Measurements from ENCODE around the gene CTRB1. TPM values are rescaled to one million over a fixed set of nuclear protein-coding genes. Genes with fewer than 3 reads are reported as not detected.

CTRB1 gene
- not detected for total RNA-seq

DNA sequence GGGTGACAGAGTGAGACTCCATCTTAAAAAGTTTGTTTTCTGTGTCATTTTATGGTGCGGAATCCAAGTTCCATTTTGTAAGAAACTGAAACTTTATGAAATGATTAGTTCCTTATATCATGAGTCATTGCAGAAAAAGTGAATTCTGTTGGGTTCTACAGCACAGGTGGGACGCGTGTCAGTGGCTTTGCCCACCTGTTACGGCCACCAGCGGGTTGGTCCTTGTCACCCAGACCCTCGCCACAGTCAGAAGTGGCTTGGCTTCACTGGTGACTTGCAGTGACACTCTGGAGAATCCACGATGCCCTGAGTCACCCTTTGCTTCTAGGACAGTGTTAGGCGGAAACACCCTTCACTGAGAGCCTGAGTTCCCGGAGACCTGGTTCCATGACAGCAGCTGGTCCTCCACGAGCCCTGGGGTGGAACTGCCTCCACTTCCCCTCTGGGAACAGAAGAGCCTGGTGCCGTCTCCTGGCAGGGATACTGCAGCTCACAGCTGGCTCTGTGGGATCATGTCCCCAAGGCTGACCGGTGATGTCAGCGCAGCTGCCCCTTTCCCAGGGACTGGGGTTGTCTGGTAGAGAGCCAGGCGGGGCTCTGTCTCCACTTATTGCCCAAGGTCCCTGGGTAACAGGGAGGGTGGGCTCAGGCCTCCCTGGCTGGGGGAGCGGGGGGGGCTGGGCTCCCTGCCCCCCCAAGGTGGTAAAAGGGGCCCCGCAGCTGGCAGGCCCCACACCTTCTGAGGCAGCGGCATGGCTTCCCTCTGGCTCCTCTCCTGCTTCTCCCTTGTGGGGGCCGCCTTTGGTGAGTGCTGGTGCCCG lies at the start of gene CTRB1:
Gene CTRB1 (plus strand): TSS at position 733 of the 821 bp plus-strand sequence. CDS start 20 bp downstream, at position 753.
- ChIA-PET POLR2A (no interaction called here), CTCF (interaction anchor here (1.0 kb wide), 1 partner anchor 20 kb away, joined by 4 read pairs; no protein-coding TSS in a partner anchor)

DNA sequence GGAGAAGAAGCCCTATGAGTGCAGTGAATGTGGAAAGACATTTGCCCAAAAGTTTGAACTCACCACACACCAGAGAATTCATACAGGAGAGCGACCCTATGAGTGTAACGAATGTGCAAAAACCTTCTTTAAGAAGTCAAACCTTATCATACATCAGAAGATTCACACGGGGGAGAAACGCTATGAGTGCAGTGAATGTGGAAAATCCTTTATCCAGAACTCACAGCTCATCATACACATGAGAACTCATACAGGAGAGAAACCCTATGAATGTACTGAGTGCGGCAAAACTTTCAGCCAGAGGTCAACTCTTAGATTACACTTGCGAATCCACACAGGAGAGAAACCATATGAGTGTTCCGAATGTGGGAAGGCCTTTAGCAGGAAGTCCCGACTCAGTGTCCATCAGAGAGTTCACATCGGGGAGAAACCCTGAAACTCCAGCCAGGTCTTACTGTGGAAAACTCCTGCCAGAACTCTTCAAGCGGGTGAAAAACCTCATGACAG lies 48.8 kb upstream of the CTRB1 start:
- ChIA-PET CTCF (interaction anchor here (0.6 kb wide), 1 partner anchor 22 kb away, joined by 3 read pairs; no protein-coding TSS in a partner anchor), POLR2A (no interaction called here)

DNA sequence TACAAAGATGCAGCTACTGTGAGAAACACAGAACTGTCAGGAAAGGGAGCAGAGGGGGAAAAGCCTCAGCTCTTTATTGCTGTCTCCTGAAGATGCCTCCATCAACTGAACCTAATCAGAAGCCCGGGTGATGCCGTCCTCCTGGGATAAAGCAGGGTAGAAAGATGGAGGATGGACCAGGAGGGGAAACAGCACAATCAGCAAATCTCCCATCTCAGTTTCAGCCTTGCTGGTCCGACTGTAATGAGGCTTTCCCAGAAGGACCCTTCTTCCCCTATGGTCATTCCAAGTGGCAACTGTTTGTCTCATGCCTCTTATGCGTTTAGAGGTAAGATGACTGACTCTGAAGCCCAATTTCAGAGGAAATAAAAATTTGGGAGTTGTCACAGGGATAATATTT lies 46.2 kb upstream of the CTRB1 start:
- ChIA-PET POLR2A (no interaction called here), CTCF (no interaction called here)

DNA sequence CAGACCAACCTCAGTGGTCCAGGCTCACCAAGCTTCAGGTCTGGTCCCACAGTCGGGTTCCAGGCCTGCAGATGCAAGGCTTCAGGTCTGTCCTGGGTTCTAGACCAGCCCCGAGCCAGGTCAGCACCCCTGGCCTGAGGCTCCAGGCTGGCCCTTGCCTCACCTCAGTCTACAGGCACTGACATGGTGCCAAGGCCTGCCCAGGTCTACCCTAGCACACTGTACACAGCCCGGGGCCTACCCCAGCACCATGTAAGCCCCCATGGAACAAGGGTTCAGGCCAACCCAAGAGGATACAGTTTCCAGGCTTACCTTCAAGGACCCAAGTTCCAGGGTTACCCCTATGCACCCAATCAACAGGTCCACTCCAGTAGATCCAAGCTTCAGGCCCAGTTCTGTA lies 43.7 kb upstream of the CTRB1 start:
- POLR2A ChIA-PET: no interaction called here
- CTCF ChIA-PET: no interaction called here

GRCh38 chr16:75176926-75177325 lies 41.9 kb upstream of the CTRB1 start:
- ChIA-PET CTCF (no interaction called here), POLR2A (no interaction called here)

DNA sequence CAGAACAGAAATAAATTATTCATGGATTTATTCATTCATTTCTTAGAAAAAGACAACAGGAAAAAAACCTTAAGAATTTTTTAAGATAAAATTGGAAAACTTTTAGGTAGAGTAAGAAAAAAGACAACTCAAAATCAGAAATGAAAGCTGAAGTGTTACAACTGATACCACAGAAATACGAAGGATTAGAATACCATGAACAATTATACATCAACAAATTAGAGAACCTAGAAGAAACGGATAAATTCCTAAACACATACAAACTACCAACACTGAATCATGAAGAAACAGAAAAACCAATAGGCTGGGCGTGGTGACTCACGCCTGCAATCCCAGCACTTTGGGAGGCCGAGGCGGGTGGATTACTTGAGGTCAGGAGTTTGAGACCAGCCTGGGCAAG lies 39.6 kb upstream of the CTRB1 start:
- POLR2A ChIA-PET: no interaction called here
- CTCF ChIA-PET: no interaction called here

GRCh38 chr16:75181630-75182029 lies 37.2 kb upstream of the CTRB1 start:
- ChIA-PET POLR2A (no interaction called here), CTCF (no interaction called here)

DNA sequence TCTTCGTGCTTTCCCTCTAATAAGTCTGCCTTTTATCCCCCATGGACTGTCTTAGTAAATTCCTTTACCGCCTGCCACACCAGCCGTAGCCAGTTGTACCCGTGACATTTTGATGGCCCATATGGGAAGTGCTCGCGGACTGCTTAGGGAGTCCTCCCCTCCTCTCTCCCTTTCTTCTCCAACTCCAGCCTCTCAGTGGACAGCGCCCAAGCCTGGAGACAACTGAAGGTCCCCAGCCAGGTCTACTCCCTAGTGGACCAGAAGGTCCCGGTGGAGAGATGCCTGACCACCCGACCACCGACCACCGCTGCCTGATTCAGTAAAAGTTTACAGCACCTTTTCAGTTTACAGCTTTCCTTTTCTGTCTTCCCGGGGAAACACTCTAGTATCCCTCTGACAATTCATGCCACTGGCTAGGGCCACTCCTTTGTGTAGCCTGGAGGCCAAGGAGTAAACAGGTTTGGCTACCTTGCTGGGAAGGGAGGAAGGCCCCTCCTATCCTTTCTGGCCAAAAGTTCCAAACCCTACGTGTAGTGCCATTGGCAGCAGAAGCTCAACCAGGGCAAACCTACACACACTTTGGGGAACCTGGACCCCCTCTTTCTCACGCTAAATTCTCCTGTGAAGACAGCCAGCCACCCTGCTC lies 29.8 kb upstream of the CTRB1 start:
- CTCF ChIA-PET: no interaction called here
- POLR2A ChIA-PET: no interaction called here

GRCh38 chr16:75189638-75190245 lies 29.0 kb upstream of the CTRB1 start:
- ChIA-PET CTCF (interaction anchor here (0.9 kb wide), 1 partner anchor 192 kb away, joined by 3 read pairs; no protein-coding TSS in a partner anchor), POLR2A (no interaction called here)

GRCh38 chr16:75192606-75193264 lies 26.1 kb upstream of the CTRB1 start:
- POLR2A ChIA-PET: no interaction called here
- CTCF ChIA-PET: interaction anchor here (0.5 to 1.1 kb wide), 5 partner anchors 14 to 723 kb away, joined by 3 read pairs; no protein-coding TSS in a partner anchor

DNA sequence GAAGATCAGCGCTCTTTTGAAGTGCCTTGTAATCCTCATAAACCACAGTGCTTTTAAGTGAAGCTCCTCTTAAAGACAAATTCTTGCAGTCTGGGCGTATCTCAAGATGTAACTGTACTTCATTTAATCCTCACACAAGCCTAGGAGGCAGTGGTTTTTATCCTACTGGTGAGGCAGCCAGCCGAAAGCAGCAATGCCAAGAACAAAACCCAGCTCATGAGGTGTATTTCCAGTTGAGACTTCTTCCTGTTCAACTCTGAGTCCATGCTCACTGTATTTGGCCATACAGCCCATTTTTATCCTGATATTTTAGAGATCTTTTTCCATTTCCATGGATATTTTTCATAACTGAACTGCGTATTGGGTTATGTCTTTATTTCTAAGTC lies 25.5 kb upstream of the CTRB1 start:
- POLR2A ChIA-PET: no interaction called here

DNA sequence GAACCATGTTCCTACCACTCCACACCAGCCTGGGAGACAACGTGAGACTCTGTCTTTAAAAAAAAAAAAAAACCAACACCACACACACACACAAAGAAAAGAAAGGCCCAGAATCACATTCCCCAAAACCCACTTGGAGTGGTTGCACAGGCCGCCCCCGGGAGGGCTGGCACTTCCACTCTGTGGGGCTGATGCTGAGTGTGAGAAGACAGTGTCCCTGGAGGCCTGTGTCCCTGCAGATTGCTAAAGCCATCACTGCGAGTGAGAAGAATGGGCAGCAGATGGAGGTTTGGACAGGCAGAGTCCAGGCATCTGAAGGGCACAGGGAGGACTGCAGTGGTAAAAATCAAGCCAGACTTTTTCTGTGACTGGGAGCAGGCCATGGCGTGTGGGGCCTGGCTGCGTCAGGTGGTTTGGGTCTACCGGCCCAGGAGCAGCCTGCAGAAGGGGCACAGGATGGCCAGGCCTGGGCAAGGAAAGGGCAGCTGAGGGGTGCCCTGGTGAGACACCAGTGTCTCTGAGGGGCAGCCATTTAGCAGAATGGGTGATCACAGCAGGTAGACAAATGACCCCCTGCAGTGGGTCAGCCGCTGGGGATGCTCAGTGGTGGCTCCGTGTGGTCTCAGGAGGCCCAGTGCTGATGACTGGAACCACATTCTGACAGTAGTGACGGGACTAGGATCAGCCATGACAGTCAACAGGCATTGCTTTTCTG lies 24.9 kb upstream of the CTRB1 start:
- ChIA-PET POLR2A (no interaction called here), CTCF (interaction anchor here (1.1 kb wide), 1 partner anchor 82 kb away, joined by 3 read pairs; no protein-coding TSS in a partner anchor)

More for the DNA sequence above, 25.5 kb upstream of the CTRB1 start:
- CTCF ChIA-PET: interaction anchor here (0.5 to 1.1 kb wide), 2 partner anchors 15 to 82 kb away, joined by 3 read pairs; no protein-coding TSS in a partner anchor

GRCh38 chr16:75195811-75196790 lies 22.7 kb upstream of the CTRB1 start:
- ChIA-PET CTCF (interaction anchor here (1.2 kb wide), 1 partner anchor 184 kb away, joined by 4 read pairs; no protein-coding TSS in a partner anchor), POLR2A (interaction anchor here (0.6 kb wide), 1 partner anchor 267 kb away, joined by 3 read pairs; no protein-coding TSS in a partner anchor)

- POLR2A ChIA-PET: no interaction called here
- CTCF ChIA-PET: interaction anchor here (1.2 kb wide), 1 partner anchor 183 kb away, joined by 4 read pairs; no protein-coding TSS in a partner anchor
These were observed 22.0 kb upstream of the CTRB1 start for GRCh38 chr16:75196836-75197235.

- ChIA-PET CTCF (interaction anchor here (1.2 kb wide), 1 partner anchor 182 kb away, joined by 4 read pairs; no protein-coding TSS in a partner anchor), POLR2A (no interaction called here)
These were observed 21.2 kb upstream of the CTRB1 start for GRCh38 chr16:75197522-75198134.

GRCh38 chr16:75198135-75198600 lies 20.6 kb upstream of the CTRB1 start:
- ChIA-PET CTCF (interaction anchor here (1.3 to 2.3 kb wide), 5 partner anchors 21 to 275 kb away, joined by 4 to 10 read pairs (median 5); no protein-coding TSS in a partner anchor), POLR2A (no interaction called here)

DNA sequence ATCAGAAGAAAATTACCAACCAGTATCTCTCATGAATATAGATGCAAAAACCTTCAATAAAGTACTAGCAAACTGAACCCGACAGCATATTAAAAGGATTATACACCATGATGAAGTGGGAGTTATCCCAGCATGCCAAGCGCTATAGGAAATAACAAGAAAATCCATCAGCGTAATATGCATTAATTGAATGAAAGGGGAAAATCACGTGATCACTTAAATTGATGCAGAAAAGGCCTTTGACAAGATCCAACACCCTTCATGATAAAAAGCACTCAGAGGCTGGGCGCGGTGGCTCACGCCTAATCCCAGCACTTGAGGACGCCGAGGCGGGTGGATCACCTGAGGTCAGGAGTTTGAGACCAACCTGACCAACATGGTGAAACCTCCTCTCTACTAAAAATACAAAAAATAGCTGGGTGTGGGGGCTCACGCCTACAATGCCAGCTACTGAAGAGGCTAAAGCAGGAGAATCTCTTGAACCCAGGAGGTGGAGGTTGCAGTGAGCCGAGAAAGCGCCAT lies 16.7 kb upstream of the CTRB1 start:
- POLR2A ChIA-PET: no interaction called here
- CTCF ChIA-PET: interaction anchor here (0.6 to 3.0 kb wide), 5 partner anchors 31 to 523 kb away, joined by 3 to 8 read pairs (median 3); no protein-coding TSS in a partner anchor

All from activated CD8-positive, alpha-beta memory T cell treated with anti-CD3 and anti-CD28 coated beads for 36 hours (primary cell).